Activated CD4-positive, alpha-beta T cell treated with anti-CD3 and anti-CD28 coated beads, Interleukin-2, Interleukin-4, amounts not matched to agents 100 ng/mL and 50 ng/mL, durations not matched to agents 16 hours and 8 hours (primary cell): ENCODE measurements around the gene CHRD.

Experiments used
- DNase-seq: peaks from one replicate; pipeline ENCODE4 v3.0.0-alpha.2; 2020; ENCODE audit warnings: low spot score

Gene CHRD

GRCh38 chr3:184360929-184361531 is 18.8 kb upstream of the CHRD start:
- DNase-seq, result no peak

DNA sequence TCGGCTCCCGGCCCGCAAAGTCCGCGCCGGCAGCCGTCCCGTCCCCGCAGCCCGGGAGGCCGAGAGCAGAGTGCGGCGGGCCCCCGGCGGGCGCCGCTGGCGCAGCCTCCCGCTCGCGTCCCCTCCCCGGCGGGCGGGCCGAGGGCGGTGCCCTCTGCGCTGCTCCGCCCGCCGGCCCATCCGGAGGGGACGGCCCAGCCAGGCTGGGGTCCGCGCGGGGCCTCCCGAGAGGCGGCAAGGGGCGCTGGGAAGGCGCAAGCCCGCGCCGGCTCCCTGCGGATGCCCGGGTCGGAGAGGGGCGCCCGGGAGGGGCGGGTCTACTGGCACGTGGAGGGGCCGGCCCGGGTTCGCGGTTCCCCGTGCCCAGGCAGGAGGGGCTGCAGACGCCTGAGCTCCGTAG is 18.3 kb upstream of the CHRD start, which contains the start of the genes CLCN2 and POLR2H:
CLCN2 (minus strand) TSS at position 74 of the 400 bp plus-strand sequence. CDS start 126 bp downstream, outside the sequence.
POLR2H (plus strand) TSS at position 179 of the 400 bp plus-strand sequence. CDS start 1,783 bp downstream, outside the sequence.
- DNase-seq, result peak; percentile 37

DNA sequence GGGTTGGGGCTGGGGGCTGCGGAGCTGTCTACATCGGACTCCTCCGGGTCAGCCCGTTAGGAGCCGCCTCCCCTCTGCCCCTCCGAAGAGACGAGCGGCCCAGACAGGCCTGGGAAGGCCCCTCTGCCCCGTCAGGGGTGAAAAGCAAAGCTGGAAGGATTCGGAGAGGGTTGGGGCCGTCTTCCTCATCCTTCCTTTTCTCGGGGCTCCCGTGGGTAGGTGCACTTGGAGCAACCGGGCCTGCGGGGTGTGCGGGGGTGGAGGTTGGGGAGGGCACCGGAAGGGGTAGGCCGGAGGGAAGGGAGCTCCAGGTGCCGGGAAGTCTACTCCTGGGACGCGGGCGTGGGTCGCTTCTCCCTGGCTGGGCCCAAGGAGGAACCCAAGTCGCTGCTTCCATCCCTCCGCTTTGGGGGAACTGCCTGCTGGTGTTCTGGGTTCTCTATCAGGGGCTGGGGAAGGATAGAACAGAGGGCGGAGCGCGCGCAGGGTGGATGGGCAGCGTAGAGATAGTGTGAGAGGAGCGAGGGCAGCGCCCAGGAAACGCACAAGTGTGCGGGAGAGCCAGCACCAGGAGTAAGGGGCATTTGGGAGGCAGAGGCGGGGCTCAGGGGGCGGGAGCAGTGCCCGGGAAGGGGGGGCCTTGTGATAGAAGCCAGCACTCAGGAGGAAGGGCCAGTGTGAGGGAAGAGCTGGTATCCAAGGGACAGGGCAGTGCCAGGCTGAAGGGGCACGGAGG is 17.8 kb upstream of the CHRD start:
- DNase-seq, result peak; percentile 42

DNA sequence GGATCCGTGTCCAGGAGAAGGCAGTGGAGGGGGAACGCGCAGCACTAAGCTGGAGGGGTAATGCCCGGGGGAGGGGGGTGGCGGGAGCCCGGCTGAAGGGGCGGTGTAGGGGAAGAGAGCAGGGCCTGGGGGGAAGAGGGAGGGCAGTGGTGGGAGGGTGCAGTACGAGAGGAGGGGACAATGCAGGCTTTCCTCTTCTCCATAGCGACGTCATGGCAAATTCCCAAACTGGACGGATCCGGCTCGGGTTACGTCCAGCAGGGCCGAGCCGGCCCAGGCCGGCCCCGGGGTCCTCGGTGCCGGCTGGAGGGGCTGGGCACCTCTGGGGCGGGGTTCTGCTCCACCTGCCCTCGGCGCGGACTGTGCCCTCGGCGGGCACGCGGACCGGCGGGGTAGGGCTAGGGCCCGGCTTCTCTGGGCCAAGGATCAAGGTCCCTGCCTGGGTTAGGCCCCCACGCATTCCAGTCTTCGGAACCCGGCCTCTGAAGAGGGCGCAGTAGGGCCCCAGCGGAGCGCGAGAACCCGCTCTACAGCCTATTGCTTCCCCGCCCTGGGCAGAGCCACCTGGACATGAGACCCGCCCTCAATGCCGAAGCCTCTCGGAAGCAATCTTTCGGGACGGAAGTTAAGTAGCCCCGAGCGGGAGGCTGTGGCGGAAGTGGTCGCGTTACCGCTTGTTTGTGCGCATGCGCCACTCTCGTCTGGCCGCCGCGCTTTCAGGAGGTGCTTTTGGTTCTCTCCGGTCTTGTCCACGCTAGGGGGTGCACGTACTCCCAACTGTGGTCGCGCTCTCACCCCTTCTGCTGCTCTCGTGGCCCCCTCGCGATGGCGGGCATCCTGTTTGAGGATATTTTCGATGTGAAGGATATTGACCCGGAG is 16.9 kb upstream of the CHRD start:
- peak; percentile 98 for DNase-seq

DNA sequence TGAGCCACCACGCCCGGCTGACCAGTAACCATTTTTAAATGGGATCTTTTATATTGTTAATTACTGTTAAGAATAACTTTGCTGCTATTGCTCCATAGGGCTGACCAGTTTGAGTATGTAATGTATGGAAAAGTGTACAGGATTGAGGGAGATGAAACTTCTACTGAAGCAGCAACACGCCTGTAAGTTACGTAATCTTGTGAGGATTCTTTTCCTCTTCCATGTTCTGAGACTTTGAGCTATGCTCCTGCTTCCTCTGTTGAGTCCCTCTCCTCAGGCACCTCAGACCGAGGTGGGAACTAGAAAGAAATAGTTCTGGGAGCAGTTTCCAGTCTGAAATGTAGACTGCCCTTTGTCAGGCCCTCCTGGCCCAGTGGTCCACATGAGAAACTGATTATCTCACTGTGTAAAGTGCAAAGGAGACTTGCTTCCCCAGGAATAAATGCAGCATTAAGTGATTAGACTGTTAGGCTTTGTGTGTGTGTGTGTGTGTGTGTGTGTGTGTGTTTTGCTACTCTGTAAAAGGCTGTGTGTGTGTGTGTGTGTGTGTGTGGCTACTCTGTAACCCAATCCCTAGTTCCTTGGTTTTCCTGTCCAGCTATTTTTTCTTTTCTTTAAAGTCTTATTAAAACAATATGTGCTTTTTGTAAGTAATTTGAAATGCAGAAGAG is 13.1 kb upstream of the CHRD start:
- no peak for DNase-seq

- no peak for DNase-seq
These were observed 11.7 kb upstream of the CHRD start for GRCh38 chr3:184368116-184368515.

- DNase-seq, result no peak
These were observed 11.2 kb upstream of the CHRD start for GRCh38 chr3:184368586-184369183.

DNA sequence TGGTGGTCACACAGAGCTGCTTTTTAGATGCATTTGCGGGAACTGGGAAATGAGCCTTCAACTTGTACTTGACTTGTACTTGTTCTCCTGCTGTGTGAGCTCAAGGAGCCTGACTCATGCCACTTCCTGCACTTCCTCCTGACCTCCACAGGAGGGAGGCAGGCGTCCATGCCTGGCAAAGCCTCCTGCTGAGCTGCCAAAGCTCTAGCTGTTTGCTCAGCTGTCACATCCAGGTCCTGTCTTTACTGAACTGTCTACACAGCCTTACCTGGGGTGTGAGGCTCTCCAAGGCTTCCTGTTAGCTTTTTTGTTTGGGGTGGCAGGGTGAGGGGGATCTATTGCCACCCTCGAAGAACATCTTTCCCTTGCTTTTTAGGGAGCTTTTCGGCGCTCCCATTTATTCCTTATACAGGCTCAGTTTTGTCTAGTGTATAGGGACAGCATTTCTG is 8.3 kb upstream of the CHRD start:
- peak; percentile 68 for DNase-seq

DNA sequence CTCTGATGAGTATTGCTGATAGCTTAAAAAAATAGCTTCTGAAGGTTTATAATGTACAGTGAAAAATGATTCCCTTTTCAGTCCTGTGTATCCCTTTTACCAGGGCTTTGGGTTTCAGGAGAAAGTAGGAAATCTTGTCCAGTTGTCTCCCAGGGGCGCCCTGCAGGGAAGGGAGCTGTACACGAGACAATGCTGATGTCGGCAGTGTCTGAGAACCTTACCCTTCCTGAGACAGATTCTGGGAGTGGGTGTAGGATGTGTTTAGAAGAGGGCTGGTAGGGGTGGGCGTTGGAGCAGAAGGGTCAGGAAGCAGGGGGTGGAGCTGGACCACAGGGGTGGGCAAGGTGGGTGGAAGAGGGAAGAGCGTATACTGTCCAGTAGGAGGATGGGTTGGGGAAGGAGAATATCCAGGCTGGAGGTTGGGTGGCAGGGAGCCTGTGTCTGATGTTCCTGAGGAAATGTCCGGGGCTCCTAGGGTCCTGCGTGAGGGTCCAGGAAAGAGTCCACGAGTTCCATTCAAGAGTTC is 7.5 kb upstream of the CHRD start:
- DNase-seq, result no peak

- no peak for DNase-seq
These were observed 6.9 kb upstream of the CHRD start for GRCh38 chr3:184372911-184373310.

DNA sequence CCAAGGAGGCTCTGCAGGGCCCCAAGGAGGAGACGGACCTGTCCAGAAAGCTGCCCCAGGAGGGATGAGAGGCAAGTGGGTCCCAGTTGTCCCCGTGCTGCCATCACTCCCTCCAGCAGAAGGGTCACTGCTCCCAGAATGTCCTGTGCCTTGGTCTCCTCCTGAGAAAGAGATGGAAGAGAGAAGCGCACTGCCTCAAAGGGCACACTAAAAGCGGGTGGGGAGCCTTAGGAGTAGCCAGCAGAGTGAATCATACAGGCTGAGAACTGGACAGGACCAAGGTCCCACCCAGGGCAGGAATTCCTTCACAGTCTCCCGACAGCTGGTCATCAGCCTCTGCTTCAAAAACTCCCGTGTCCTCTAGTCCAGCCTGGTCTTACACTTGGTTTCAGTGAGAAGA is 6.4 kb upstream of the CHRD start:
- no peak for DNase-seq

DNA sequence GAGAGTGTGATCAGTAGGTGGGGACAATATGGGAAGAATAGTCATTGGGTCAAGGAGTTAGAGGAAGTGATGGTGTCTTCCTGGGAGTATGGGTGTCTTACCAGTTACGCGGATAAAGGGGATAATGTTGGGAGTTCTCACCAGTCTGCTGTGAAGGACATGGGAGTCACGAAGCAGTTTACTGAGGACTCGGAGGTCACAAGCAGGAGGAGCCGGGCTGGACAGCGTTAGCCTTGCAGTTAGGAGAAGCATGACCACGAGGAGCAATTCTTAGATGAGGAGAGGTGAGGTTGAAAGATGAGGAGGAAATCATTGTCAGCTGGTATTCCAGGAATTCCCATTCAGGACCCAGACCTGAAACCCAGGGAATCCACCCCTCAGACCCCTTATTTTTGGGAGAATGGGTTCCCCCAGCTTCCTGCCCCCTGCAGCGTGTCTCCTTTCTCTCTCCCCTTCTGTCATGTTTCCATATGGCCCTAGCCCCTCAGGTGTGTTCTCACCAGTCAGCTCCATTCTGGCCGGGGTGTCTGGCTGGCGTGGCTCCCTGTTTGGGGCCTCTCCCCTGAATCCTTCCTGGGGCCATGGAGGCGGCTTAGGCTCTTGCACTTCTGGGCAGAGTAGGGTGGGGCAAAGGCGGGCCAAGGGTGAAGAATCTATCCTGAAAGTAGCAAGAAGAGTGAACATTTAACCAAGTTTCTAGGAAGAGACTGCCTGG is 4.0 kb upstream of the CHRD start:
- DNase-seq, result no peak

- no peak for DNase-seq
These were observed 2.5 kb upstream of the CHRD start for GRCh38 chr3:184377374-184377773.

DNA sequence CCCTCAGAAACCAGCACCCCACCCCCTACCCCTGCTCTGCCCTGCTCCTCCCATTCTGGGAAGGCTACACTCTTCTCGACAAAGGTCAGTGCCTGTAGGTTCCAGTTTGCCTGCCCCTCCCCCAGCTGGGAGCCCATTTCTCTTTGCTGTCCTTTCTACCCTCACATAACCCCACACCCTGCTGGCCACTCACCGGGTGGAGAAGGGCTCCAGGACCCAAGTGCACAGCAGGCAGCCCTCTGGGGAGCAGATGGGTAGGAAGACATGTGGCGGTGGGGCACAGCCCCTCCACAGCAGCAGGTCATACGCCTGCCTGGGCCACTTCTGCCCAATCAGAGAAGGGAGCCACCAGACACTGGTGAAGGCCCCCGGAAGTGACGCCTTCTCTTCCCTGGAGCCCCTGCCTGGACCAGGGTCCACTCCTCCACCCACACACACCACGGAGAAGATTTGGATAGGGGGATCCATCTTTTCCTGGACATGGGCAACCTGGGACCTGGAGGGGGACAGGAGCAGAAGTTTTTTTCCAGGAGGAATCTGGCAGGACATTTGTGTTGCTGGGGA is 1.9 kb upstream of the CHRD start, which contains the start of gene THPO:
THPO (minus strand) TSS at position 326 of the 564 bp plus-strand sequence. CDS start 1,948 bp downstream, outside the sequence.
- DNase-seq, result no peak

DNA sequence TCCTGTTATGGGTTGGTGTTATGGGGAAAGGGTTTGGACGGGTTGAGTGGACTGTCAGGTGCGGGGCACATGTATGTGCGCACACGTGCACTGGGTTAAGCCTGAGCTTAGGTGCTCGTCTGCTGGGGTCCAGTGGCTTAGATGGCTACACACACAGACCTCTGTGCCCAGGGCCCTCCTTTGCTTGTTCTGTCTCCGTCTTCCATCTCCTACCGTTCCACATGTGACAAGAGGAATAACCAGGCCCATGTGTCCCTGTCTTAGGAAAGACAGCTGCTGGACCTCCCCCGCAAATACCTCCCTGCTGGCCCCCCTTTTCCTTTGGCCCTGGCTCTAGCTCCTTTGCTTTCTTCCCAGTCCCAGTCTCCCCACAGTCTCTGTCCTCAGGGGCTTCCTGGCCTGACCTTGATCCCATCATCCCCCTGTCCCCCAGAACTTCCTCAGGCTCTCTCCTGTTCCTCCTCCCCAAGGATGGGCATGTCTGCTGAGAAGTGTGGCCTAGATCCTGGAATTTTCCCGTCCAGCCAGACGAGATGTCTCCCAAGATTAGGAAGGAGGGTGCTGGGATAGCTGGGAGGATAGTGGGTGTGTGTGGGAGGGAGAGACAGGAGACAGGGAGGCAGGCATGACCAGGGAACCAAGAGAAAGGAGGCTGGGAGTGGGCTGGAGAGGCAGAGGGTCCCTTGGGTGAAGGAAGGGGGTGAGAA is 1.1 kb upstream of the CHRD start:
- DNase-seq, result no peak

DNA sequence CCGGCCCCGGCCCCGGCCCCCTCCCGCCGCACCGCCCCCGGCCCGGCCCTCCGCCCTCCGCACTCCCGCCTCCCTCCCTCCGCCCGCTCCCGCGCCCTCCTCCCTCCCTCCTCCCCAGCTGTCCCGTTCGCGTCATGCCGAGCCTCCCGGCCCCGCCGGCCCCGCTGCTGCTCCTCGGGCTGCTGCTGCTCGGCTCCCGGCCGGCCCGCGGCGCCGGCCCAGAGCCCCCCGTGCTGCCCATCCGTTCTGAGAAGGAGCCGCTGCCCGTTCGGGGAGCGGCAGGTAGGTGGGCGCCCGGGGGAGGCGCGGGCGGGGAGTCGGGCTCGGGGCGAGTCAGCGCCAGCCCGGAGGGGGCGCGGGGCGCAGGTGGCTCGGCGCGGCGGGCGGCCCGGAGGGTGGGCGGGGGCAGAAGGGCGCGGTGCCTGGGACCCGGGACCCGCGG is 352 bp downstream of the CHRD start:
- DNase-seq, result no peak

GRCh38 chr3:184380627-184381260 is 890 bp downstream of the CHRD start:
- DNase-seq, result no peak

GRCh38 chr3:184381261-184382224 is 1.7 kb downstream of the CHRD start:
- no peak for DNase-seq
